Left forelimb (tissue), 1 donor: ENCODE data around the gene RBM33.
"Not testable (repeated sequence)": the region's sequence is repeated elsewhere in the genome, so short reads cannot be mapped to it uniquely, and the experiment has no call there.

ENCODE experiments used
- DNase-seq: peaks from one replicate; pipeline ENCODE4 v3.0.0-alpha.2; 2018; ENCODE audit warnings: low spot score

Gene RBM33

GRCh38 chr7:155809947-155810769 lies 165.7 kb downstream of the RBM33 start:
- no peak for DNase-seq

GRCh38 chr7:155810770-155811559 lies 166.5 kb downstream of the RBM33 start:
- DNase-seq, result no peak

GRCh38 chr7:155811560-155811894 lies 167.1 kb downstream of the RBM33 start:
- no peak for DNase-seq

GRCh38 chr7:155811895-155812761 lies 167.7 kb downstream of the RBM33 start, which contains the start of gene SHH:
SHH (minus strand) TSS chr7:155812463; CDS start chr7:155812122, 341 bp downstream.
- DNase-seq, result no peak

GRCh38 chr7:155813125-155813524 lies 168.7 kb downstream of the RBM33 start:
- DNase-seq, result no peak

- no peak for DNase-seq
These were observed 169.3 kb downstream of the RBM33 start for GRCh38 chr7:155813546-155814315.

- DNase-seq, result no peak
These were observed 170.1 kb downstream of the RBM33 start for GRCh38 chr7:155814316-155815276.

GRCh38 chr7:155815332-155816191 lies 171.1 kb downstream of the RBM33 start:
- DNase-seq, result no peak

- DNase-seq, result no peak
These were observed 171.7 kb downstream of the RBM33 start for GRCh38 chr7:155816192-155816508.

- no peak for DNase-seq
These were observed 172.5 kb downstream of the RBM33 start for GRCh38 chr7:155816996-155817395.

- not testable (repeated sequence) for DNase-seq
These were observed 173.1 kb downstream of the RBM33 start for GRCh38 chr7:155817515-155817914.

- DNase-seq, result no peak
These were observed 173.8 kb downstream of the RBM33 start for GRCh38 chr7:155818154-155818819.

GRCh38 chr7:155818820-155819168 lies 174.3 kb downstream of the RBM33 start:
- no peak for DNase-seq

GRCh38 chr7:155819186-155819585 lies 174.7 kb downstream of the RBM33 start:
- DNase-seq, result no peak

GRCh38 chr7:155820246-155820645 lies 175.8 kb downstream of the RBM33 start:
- no peak for DNase-seq

- DNase-seq, result no peak
These were observed 176.3 kb downstream of the RBM33 start for GRCh38 chr7:155820788-155821187.

GRCh38 chr7:155821851-155822250 lies 177.4 kb downstream of the RBM33 start:
- DNase-seq, result no peak

GRCh38 chr7:155824227-155824886 lies 179.9 kb downstream of the RBM33 start:
- DNase-seq, result no peak
